CD4-positive, alpha-beta T cell treated with Interleukin-10 for 1 hour (primary cell): Measurements from ENCODE around the gene MAP1LC3B2.

Experiments used
- DNase-seq: peaks from one replicate; pipeline ENCODE4 v3.0.0-alpha.2; 2020

The MAP1LC3B2 gene

GRCh38 chr12:116616536-116617248 lies 57.5 kb downstream of the MAP1LC3B2 start:
- DNase-seq, result no peak

GRCh38 chr12:116619246-116619645 lies 60.1 kb downstream of the MAP1LC3B2 start:
- DNase-seq, result no peak

DNA sequence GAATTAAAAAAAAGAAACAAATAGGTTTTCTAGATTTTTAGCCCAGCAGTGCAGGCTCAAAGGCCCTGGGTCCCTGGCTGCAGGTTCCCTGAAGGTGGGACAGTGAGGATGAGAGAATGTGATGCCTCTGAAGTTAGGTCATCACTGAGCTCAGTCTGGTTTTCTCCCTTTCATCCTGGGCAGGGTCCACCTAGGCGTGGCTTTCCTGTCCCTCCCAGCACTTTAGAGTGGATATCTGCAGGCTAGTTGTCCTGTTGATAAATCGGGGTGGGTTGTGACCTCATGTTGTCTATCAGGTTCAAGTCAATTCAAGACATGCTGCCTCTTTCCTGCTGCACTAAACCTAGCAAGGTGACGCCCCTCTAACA lies 60.9 kb downstream of the MAP1LC3B2 start:
- DNase-seq, result no peak

DNA sequence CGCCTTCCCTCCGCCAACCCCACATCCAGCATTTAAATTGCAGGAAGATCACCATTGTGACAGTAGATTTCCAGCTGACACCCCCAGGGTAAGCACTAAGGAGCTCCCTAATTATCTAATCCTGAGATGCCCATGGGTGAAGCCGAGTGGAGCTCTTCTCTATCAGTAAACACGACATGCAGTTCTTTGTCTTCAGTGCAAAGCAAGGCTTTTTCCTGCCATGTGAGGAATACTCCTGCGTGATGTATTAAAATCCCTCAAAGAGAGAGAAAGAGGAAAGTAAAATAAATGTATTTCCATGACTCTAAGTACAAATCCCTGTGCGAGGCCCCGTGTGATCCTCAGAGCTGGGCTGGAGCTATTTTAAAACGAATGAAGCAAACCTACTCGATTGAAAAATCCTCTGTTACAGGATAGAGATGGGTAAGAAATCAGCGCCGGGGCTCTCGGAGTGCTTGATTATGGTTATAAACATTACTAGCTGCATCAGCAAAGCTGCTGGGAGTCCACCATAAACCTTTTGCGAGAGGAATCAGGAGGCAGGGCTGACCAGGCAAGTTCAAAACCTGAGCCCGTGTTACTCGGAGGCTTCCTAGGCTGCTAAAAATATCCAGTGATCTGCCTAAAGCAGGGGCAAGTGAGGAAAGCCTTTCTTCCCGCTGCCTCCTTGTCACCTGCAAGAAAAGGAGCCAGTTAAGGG lies 61.5 kb downstream of the MAP1LC3B2 start:
- DNase-seq, result no peak

DNA sequence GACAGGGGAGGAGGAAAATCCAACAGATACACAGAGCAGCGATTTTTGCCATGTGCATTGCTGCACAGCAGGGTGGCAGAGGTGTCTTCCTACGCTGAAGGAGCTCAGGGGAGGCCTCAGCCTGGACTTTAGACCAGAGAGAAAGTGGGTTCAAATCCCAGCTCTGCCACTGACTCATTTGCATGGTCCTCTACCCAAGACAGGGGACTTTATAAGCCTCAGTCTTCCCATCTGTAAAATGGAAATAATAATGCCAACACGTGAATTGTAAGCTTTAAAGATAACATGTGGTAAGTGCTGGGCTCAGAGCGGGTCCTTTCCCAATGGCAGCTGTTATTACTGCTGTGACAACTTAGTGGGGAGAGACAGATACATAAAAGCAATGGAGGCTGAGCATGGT lies 62.0 kb downstream of the MAP1LC3B2 start:
- DNase-seq, result no peak

GRCh38 chr12:116624516-116624915 lies 65.3 kb downstream of the MAP1LC3B2 start:
- no peak for DNase-seq

GRCh38 chr12:116626153-116626552 lies 67.0 kb downstream of the MAP1LC3B2 start:
- no peak for DNase-seq
